Common myeloid progenitor, CD34-positive (primary cell): ENCODE data around the gene AXL.
"Not testable (repeated sequence)": the region's sequence is repeated elsewhere in the genome, so short reads cannot be mapped to it uniquely, and the experiment has no call there.

Source experiments
- CTCF ChIA-PET: fragments of 350-600 bp; sonication (Branson Sonifier 250); formaldehyde crosslinking; loops from one replicate; lab custom pipeline; 2021; ENCODE audit warnings: antibody characterized with exemption; lab: Charles Lee
- POLR2A ChIA-PET: fragments of 350-600 bp; sonication (Branson Sonifier 250); formaldehyde crosslinking; loops from one replicate; lab custom pipeline; 2021; ENCODE audit warnings: antibody characterized with exemption; lab: Charles Lee
- DNase-seq, 3 donors: peaks; one replicate each; pipeline versions ENCODE4 v3.0.0 to v3.0.0-alpha.2; 2013
- H3K27ac ChIP-seq, 2 experiments: 1 replicate in 1 of 2; 2 replicates in 1 of 2; pipeline ENCODE4 v1.7.0; 2013; ENCODE audit warnings: inconsistent platforms in 2 of 2, low read length in 2 of 2, mild to moderate bottlenecking in 2 of 2, low read depth in 1 of 2, moderate library complexity in 1 of 2; ENCODE audit not compliant: severe bottlenecking in 2 of 2, insufficient read depth in 1 of 2, poor library complexity in 1 of 2
- H3K27me3 ChIP-seq, 5 experiments: replicated peaks in 2 of 5; 1 replicate in 3 of 5; 2 replicates in 2 of 5; pipeline versions ENCODE4 v1.6.1 to v1.7.0; 2013; ENCODE audit warnings: low read length in 4 of 5, mild to moderate bottlenecking in 2 of 5, moderate library complexity in 2 of 5, inconsistent platforms in 1 of 5; ENCODE audit not compliant: insufficient read depth in 5 of 5, control insufficient read depth in 4 of 5
- H3K36me3 ChIP-seq, 4 experiments: 1 replicate in 2 of 4; 2 replicates in 2 of 4; pipeline versions ENCODE4 v1.6.1 to v1.7.0; 2013; ENCODE audit warnings: low read length in 3 of 4, control low read depth in 1 of 4, mild to moderate bottlenecking in 1 of 4; ENCODE audit not compliant: control insufficient read depth in 4 of 4, insufficient read depth in 4 of 4
- H3K4me1 ChIP-seq, 4 experiments: 1 replicate in 3 of 4; 2 replicates in 1 of 4; pipeline versions ENCODE4 v1.6.1 to v1.7.1; 2013; ENCODE audit warnings: low read length in 3 of 4, mild to moderate bottlenecking in 3 of 4, control low read depth in 1 of 4, inconsistent platforms in 1 of 4, moderate library complexity in 1 of 4; ENCODE audit not compliant: control insufficient read depth in 4 of 4, insufficient read depth in 4 of 4; ENCODE audit errors: control extremely low read depth in 1 of 4
- H3K4me3 ChIP-seq, 7 experiments: 1 replicate in 4 of 7; 2 replicates in 3 of 7; pipeline versions ENCODE4 v1.5.1 to v1.7.0; 2013; ENCODE audit warnings: mild to moderate bottlenecking in 7 of 7, low read length in 6 of 7, moderate library complexity in 6 of 7, inconsistent platforms in 2 of 7, low read depth in 2 of 7, control low read depth in 1 of 7; ENCODE audit not compliant: insufficient read depth in 4 of 7, control insufficient read depth in 1 of 7; ENCODE audit errors: extremely low read depth in 1 of 7
- H3K9me3 ChIP-seq, 5 experiments: 1 replicate in 4 of 5; 2 replicates in 1 of 5; pipeline versions ENCODE4 v1.6.1 to v1.7.1; 2013; ENCODE audit warnings: low read length in 4 of 5, mild to moderate bottlenecking in 2 of 5, inconsistent platforms in 1 of 5, low read depth in 1 of 5, moderate library complexity in 1 of 5; ENCODE audit not compliant: control insufficient read depth in 4 of 5, insufficient read depth in 2 of 5; ENCODE audit errors: control extremely low read depth in 1 of 5
- WGBS: methylation state at CpG from one replicate; pipeline ENCODE4 v1.1.5; 2013; ENCODE audit not compliant: insufficient coverage; 5-methylcytosine and 5-hydroxymethylcytosine counted together

Gene AXL

GRCh38 chr19:41195675-41196497 is 23.1 kb upstream of the AXL start:
- H3K27me3 ChIP-seq = peaks cover 0 to 24% (median 6%) of the 10 kb centered on the region in 5 experiments
- no peak for DNase-seq
- no peaks in the 10 kb centered on the region for H3K9me3 ChIP-seq
- peaks cover 4 to 31% (median 23%) of the 10 kb centered on the region in 4 experiments for H3K4me1 ChIP-seq
- ChIA-PET POLR2A (no interaction called here), CTCF (interaction anchor here (1.0 to 1.6 kb wide), 2 partner anchors 10 to 68 kb away, joined by 3 to 4 read pairs; partner anchors contain the start of gene HNRNPUL1)
- no peak overlapping the region for H3K4me3 ChIP-seq
- WGBS = 98% methylated on average over 9 of the region's 10 CpGs
- H3K36me3 ChIP-seq = no peaks in the 10 kb centered on the region
- H3K27ac ChIP-seq = no peak overlapping the region

- CTCF ChIA-PET = no interaction called here
- no peak overlapping the region for H3K27ac ChIP-seq
- 96% methylated on average over 8 of the region's 11 CpGs for WGBS
Measured at GRCh38 chr19:41198559-41198958, 20.5 kb upstream of the AXL start.

GRCh38 chr19:41203371-41203770 is 15.7 kb upstream of the AXL start:
- Histone ChIP-seq H3K27ac (no peak overlapping the region), H3K4me3 (no peak overlapping the region), H3K36me3 (peaks cover 0 to 17% (median 0%) of the 10 kb centered on the region in 4 experiments), H3K4me1 (peaks cover 0 to 3% (median 0%) of the 10 kb centered on the region in 4 experiments), H3K27me3 (no peaks in the 10 kb centered on the region), H3K9me3 (no peaks in the 10 kb centered on the region)
- DNase-seq = no peak
- ChIA-PET CTCF (interaction anchor here (0.7 to 9.3 kb wide), 8 partner anchors 11 to 538 kb away, joined by 3 to 124 read pairs (median 5); partner anchors contain the start of genes CYP2S1 and HNRNPUL1), POLR2A (interaction anchor here (1.2 kb wide), 1 partner anchor 59 kb away, joined by 13 read pairs; no protein-coding TSS in a partner anchor)
- 99% methylated on average over 18 of the region's 18 CpGs for WGBS

More at GRCh38 chr19:41198559-41198958, 20.5 kb upstream of the AXL start:
- Histone ChIP-seq H3K4me1 (peaks cover 0 to 15% (median 9%) of the 10 kb centered on the region in 4 experiments), H3K4me3 (no peak overlapping the region), H3K9me3 (no peaks in the 10 kb centered on the region), H3K27me3 (peaks cover 0 to 2% (median 0%) of the 10 kb centered on the region in 5 experiments), H3K36me3 (peaks cover 0 to 3% (median 0%) of the 10 kb centered on the region in 4 experiments)
- DNase-seq = no peak
- POLR2A ChIA-PET = no interaction called here

GRCh38 chr19:41204338-41204737 is 14.7 kb upstream of the AXL start:
- WGBS = 0% methylated on average over 1 of the region's 7 CpGs
- H3K27me3 ChIP-seq, H3K9me3 ChIP-seq, H3K27ac ChIP-seq, H3K4me1 ChIP-seq, H3K4me3 ChIP-seq: not testable (repeated sequence)
- DNase-seq = peak; percentile 88 to 95 (median 91)
- ChIA-PET POLR2A (interaction anchor here (0.5 to 1.3 kb wide), 4 partner anchors 58 to 233 kb away, joined by 3 to 10 read pairs (median 4); no protein-coding TSS in a partner anchor), CTCF (interaction anchor here (0.5 to 9.3 kb wide), 12 partner anchors 22 to 549 kb away, joined by 3 to 124 read pairs (median 4); partner anchors contain the start of genes B9D2 and HNRNPUL1)
- H3K36me3 ChIP-seq = peaks cover 0 to 17% (median 0%) of the 10 kb centered on the region in 4 experiments

- H3K4me3 ChIP-seq = no peak overlapping the region
- H3K9me3 ChIP-seq = no peaks in the 10 kb centered on the region
- H3K4me1 ChIP-seq = peaks cover 0 to 3% (median 0%) of the 10 kb centered on the region in 4 experiments
- POLR2A ChIA-PET = no interaction called here
- DNase-seq = peak in 2 of 3 donors; percentile 17 to 19
- no peaks in the 10 kb centered on the region for H3K27me3 ChIP-seq
- WGBS = 71% methylated on average over 7 of the region's 10 CpGs
- no peak overlapping the region for H3K27ac ChIP-seq
- CTCF ChIA-PET = interaction anchor here (0.6 to 9.3 kb wide), 7 partner anchors 9 to 227 kb away, joined by 3 to 124 read pairs (median 4); partner anchors contain the start of gene HNRNPUL1
- peaks cover 0 to 17% (median 0%) of the 10 kb centered on the region in 4 experiments for H3K36me3 ChIP-seq
Measured at GRCh38 chr19:41205995-41206394, 13.0 kb upstream of the AXL start.

GRCh38 chr19:41206456-41206855 is 12.6 kb upstream of the AXL start:
- ChIA-PET CTCF (interaction anchor here (0.6 to 9.3 kb wide), 4 partner anchors 10 to 227 kb away, joined by 3 to 124 read pairs (median 4); partner anchors contain the start of gene HNRNPUL1), POLR2A (no interaction called here)
- H3K4me3 ChIP-seq = no peak overlapping the region
- H3K36me3 ChIP-seq = peaks cover 0 to 17% (median 0%) of the 10 kb centered on the region in 4 experiments
- peaks cover 0 to 3% (median 0%) of the 10 kb centered on the region in 4 experiments for H3K4me1 ChIP-seq
- WGBS = 96% methylated on average over 9 of the region's 9 CpGs
- no peak overlapping the region for H3K27ac ChIP-seq
- H3K9me3 ChIP-seq = no peaks in the 10 kb centered on the region
- no peak for DNase-seq
- H3K27me3 ChIP-seq = no peaks in the 10 kb centered on the region
